ENCODE results near the gene SOD3.

DNA sequence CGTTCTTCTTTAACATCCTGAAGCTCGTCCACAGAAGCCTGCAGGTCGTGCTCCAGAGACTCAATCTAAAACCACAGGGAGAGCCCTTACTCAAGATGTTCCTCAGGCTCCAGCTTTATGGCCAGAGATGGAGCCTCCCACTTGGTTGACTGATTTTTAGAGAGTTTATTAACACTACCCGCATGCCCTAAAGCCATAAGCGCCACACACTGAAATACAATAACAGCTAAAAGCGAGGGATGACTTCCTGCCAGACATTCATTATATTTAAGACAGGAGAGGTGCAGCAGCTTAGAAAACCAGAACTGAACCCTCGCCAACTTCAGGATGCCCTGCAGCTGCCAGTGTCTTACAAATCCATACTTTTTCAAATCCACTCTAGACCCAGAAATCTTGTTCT lies 42.0 kb downstream of the SOD3 start:
- TF ChIP-seq, protein P1, sequence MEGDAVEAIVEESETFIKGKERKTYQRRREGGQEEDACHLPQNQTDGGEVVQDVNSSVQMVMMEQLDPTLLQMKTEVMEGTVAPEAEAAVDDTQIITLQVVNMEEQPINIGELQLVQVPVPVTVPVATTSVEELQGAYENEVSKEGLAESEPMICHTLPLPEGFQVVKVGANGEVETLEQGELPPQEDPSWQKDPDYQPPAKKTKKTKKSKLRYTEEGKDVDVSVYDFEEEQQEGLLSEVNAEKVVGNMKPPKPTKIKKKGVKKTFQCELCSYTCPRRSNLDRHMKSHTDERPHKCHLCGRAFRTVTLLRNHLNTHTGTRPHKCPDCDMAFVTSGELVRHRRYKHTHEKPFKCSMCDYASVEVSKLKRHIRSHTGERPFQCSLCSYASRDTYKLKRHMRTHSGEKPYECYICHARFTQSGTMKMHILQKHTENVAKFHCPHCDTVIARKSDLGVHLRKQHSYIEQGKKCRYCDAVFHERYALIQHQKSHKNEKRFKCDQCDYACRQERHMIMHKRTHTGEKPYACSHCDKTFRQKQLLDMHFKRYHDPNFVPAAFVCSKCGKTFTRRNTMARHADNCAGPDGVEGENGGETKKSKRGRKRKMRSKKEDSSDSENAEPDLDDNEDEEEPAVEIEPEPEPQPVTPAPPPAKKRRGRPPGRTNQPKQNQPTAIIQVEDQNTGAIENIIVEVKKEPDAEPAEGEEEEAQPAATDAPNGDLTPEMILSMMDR (IDR thresholded peaks at IDR 0.05): no peak
- TF ChIP-seq POLR2A (IDR thresholded peaks at IDR 0.05) (no peak), POLR2AphosphoS5 (IDR thresholded peaks at IDR 0.05) (no peak)
